ENCODE measurements around the gene LRMDA. TPM values are rescaled to one million over a fixed set of nuclear protein-coding genes. Genes with fewer than 3 reads are reported as not detected.

LRMDA gene
- total RNA-seq, 3 donors from 2014 or later (not counting 1 experiment from before 2014, with no cell fraction given), result 1.4 to 2.4 (median 2.1) TPM

- peaks cover 5 to 25% of the 10 kb centered on the region in 2 donors for H3K27me3 Mint-ChIP-seq (ENCODE audit: low read depth in 2 of 2)
- no peak overlapping the region for H3K27ac Mint-ChIP-seq
- peaks cover 0 to 2% of the 10 kb centered on the region in 2 donors for H3K9me3 Mint-ChIP-seq
- H3K27ac ChIP-seq (ENCODE audit: low read length), result no peak overlapping the region
- H3K36me3 ChIP-seq (ENCODE audit: control insufficient read depth, insufficient read depth, low read length), result no peaks in the 10 kb centered on the region
- H3K4me1 Mint-ChIP-seq, result no peaks in the 10 kb centered on the region
- H3K9me3 ChIP-seq (ENCODE audit: control insufficient read depth, insufficient read depth, low read length), result no peaks in the 10 kb centered on the region
- intact Hi-C loops (cut with micrococcal nuclease), result no loop called here
- H3K4me3 Mint-ChIP-seq, result no peak overlapping the region
- H3K36me3 Mint-ChIP-seq, result no peaks in the 10 kb centered on the region
- DNase-seq, result no peak
- no peaks in the 10 kb centered on the region for H3K4me1 ChIP-seq (ENCODE audit: control insufficient read depth, insufficient read depth, low read length)
- 92% methylated on average over 8 of the region's 8 CpGs for WGBS (ENCODE audit: insufficient coverage)
- ATAC-seq, result no peak
- H3K4me3 ChIP-seq (ENCODE audit: low read length), result no peak overlapping the region
- no peaks in the 10 kb centered on the region for H3K27me3 ChIP-seq (ENCODE audit: control insufficient read depth, insufficient read depth, low read length)
- TF ChIP-seq CTCF (IDR thresholded peaks at IDR 0.05), result no peak
Measured at GRCh38 chr10:75653761-75654160, 222.3 kb downstream of the LRMDA start.

- peaks cover 7 to 30% of the 10 kb centered on the region in 2 donors for H3K27me3 Mint-ChIP-seq (ENCODE audit: low read depth in 2 of 2)
- no peak for DNase-seq
- no peak for ATAC-seq
- intact Hi-C loops (cut with micrococcal nuclease), result no loop called here
- H3K4me1 ChIP-seq (ENCODE audit: control insufficient read depth, insufficient read depth, low read length), result no peaks in the 10 kb centered on the region
- no peaks in the 10 kb centered on the region for H3K4me1 Mint-ChIP-seq
- H3K36me3 ChIP-seq (ENCODE audit: control insufficient read depth, insufficient read depth, low read length), result no peaks in the 10 kb centered on the region
- H3K9me3 Mint-ChIP-seq, result peaks cover 0 to 2% of the 10 kb centered on the region in 2 donors
- H3K27ac Mint-ChIP-seq, result no peak overlapping the region
- no peaks in the 10 kb centered on the region for H3K27me3 ChIP-seq (ENCODE audit: control insufficient read depth, insufficient read depth, low read length)
- no peak overlapping the region for H3K27ac ChIP-seq (ENCODE audit: low read length)
- TF ChIP-seq CTCF (IDR thresholded peaks at IDR 0.05), result no peak
- no peak overlapping the region for H3K4me3 Mint-ChIP-seq
- 100% methylated on average over 1 of the region's 1 CpG for WGBS (ENCODE audit: insufficient coverage)
- H3K9me3 ChIP-seq (ENCODE audit: control insufficient read depth, insufficient read depth, low read length), result no peaks in the 10 kb centered on the region
- no peaks in the 10 kb centered on the region for H3K36me3 Mint-ChIP-seq
- no peak overlapping the region for H3K4me3 ChIP-seq (ENCODE audit: low read length)
Measured at GRCh38 chr10:75654171-75654771, 222.8 kb downstream of the LRMDA start.

GRCh38 chr10:75654772-75655171, 223.3 kb downstream of the LRMDA start:
- H3K4me1 ChIP-seq (ENCODE audit: control insufficient read depth, insufficient read depth, low read length), result no peaks in the 10 kb centered on the region
- intact Hi-C loops (cut with micrococcal nuclease), result no loop called here
- H3K36me3 ChIP-seq (ENCODE audit: control insufficient read depth, insufficient read depth, low read length), result no peaks in the 10 kb centered on the region
- no peak overlapping the region for H3K4me3 ChIP-seq (ENCODE audit: low read length)
- Mint-ChIP-seq H3K9me3 (peaks cover 0 to 2% of the 10 kb centered on the region in 2 donors), H3K36me3 (no peaks in the 10 kb centered on the region), H3K4me3 (no peak overlapping the region), H3K27ac (no peak overlapping the region), H3K27me3 (ENCODE audit: low read depth in 2 of 2) (peaks cover 8 to 32% of the 10 kb centered on the region in 2 donors), H3K4me1 (no peaks in the 10 kb centered on the region)
- TF ChIP-seq CTCF (IDR thresholded peaks at IDR 0.05), result no peak
- no peak for DNase-seq
- no peak for ATAC-seq
- WGBS (ENCODE audit: insufficient coverage), result 91% methylated on average over 1 of the region's 6 CpGs
- no peaks in the 10 kb centered on the region for H3K9me3 ChIP-seq (ENCODE audit: control insufficient read depth, insufficient read depth, low read length)
- no peaks in the 10 kb centered on the region for H3K27me3 ChIP-seq (ENCODE audit: control insufficient read depth, insufficient read depth, low read length)
- H3K27ac ChIP-seq (ENCODE audit: low read length), result no peak overlapping the region

Measured in natural killer cell (primary cell).